Heart left ventricle (tissue), 13 donors: ENCODE measurements around the gene DAB2IP.
A peak's percentile ranks its signal among the peaks of the same experiment; 100 is the strongest.

Experiments used
- CTCF ChIP-seq, 12 donors: fragments of 200-600 bp; sonication (generic) in 4 of 12; IDR thresholded peaks; one replicate each; pipeline versions ENCODE4 v1.5.0 to v1.8.0; 2018 to 2022; ENCODE audit warnings: antibody characterized with exemption in 12 of 12, mild to moderate bottlenecking in 5 of 12
- POLR2A ChIP-seq, 2 donors: fragments of 450-650 bp; IDR thresholded peaks; one replicate each; pipeline ENCODE4 v1.6.1; 2017; ENCODE audit warnings: antibody characterized with exemption in 2 of 2, mild to moderate bottlenecking in 2 of 2, moderate library complexity in 2 of 2
- donor health status: ischemic (EF 13 %, LVEDD 7.1; RV severe dilation, severe dysfunction).
- donor health status: DM: no; HTN: yes; CAD: no.
- donor health status: DM: no; HTN: no; CAD: no.
- donor health status: ischemic (EF 25% LVEDD 6.9; RV normal size, moderate dysfunction).
- donor health status: ischemic (EF 25% LVEDD 5.7; RV mildly dilated, moderate dysfunction).
- donor health status: ischemic (EF 35%, LVEDD 5.7; RV mildly dilated, moderate dysfunction).
- donor health status: nonischemic (EF 11% LVEDD 7.7; RV severe dilation, severe dysfunction).
- donor health status: DM: yes; HTN: yes; CAD: no.
- donor health status: PGD.
- donor health status: ischemic (EF 29% LVEDD 5.4; RV normal size, mild dysfunction).
- donor health status: nonischemic (EF 23%, LVEDD 6.1; RV moderate dilation, normal function).

- TF ChIP-seq CTCF (IDR thresholded peaks at IDR 0.05): peak; percentile 40 to 64 (median 58)
- TF ChIP-seq POLR2A (IDR thresholded peaks at IDR 0.05): no peak
Measured at GRCh38 chr9:121684381-121685145, 33.1 kb downstream of the DAB2IP start.
